ENCODE measurements around the gene GSK3B.

GSK3B gene

GRCh38 chr3:119870512-119870911 lies 223.7 kb downstream of the GSK3B start:
- no peak for DNase-seq

- no peak for DNase-seq
Observed at GRCh38 chr3:119864476-119864875, 229.8 kb downstream of the GSK3B start.

GRCh38 chr3:119862616-119863015 lies 231.6 kb downstream of the GSK3B start:
- no peak for DNase-seq

- DNase-seq: no peak
Observed at GRCh38 chr3:119861681-119862080, 232.6 kb downstream of the GSK3B start.

GRCh38 chr3:119859728-119860127 lies 234.5 kb downstream of the GSK3B start:
- DNase-seq: no peak

GRCh38 chr3:119858957-119859356 lies 235.3 kb downstream of the GSK3B start:
- DNase-seq: no peak

GRCh38 chr3:119856695-119857094 lies 237.6 kb downstream of the GSK3B start:
- no peak for DNase-seq

- DNase-seq: no peak
Observed at GRCh38 chr3:119849126-119849525, 245.1 kb downstream of the GSK3B start.

- no peak for DNase-seq
Observed at GRCh38 chr3:119841808-119842471, 252.3 kb downstream of the GSK3B start.

- DNase-seq: no peak
Observed at GRCh38 chr3:119835556-119835955, 258.7 kb downstream of the GSK3B start.

- DNase-seq: no peak
Observed at GRCh38 chr3:119834754-119835370, 259.4 kb downstream of the GSK3B start.

GRCh38 chr3:119831941-119832371 lies 262.3 kb downstream of the GSK3B start:
- DNase-seq: no peak

GRCh38 chr3:119831022-119831421 lies 263.2 kb downstream of the GSK3B start:
- no peak for DNase-seq

GRCh38 chr3:119829420-119829819 lies 264.8 kb downstream of the GSK3B start:
- no peak for DNase-seq

GRCh38 chr3:119826711-119827608 lies 267.3 kb downstream of the GSK3B start:
- DNase-seq: no peak

- no peak for DNase-seq
Observed at GRCh38 chr3:119825820-119826219, 268.4 kb downstream of the GSK3B start.

- DNase-seq: no peak
Observed at GRCh38 chr3:119819806-119820205, 274.4 kb downstream of the GSK3B start.

- no peak for DNase-seq
Observed at GRCh38 chr3:119818937-119819336, 275.3 kb downstream of the GSK3B start.

GRCh38 chr3:119817583-119818363 lies 276.5 kb downstream of the GSK3B start:
- DNase-seq: no peak

- no peak for DNase-seq
Observed at GRCh38 chr3:119817071-119817470, 277.2 kb downstream of the GSK3B start.

- no peak for DNase-seq
Observed at GRCh38 chr3:119815716-119816115, 278.5 kb downstream of the GSK3B start.

- no peak for DNase-seq
Observed at GRCh38 chr3:119812491-119813058, 281.7 kb downstream of the GSK3B start.

- DNase-seq: peak; percentile 56
Observed at GRCh38 chr3:119810018-119810435, 284.2 kb downstream of the GSK3B start.
